Hepatocyte (in vitro differentiated cells): ENCODE data around the gene HES5.

Source experiments
- EZH2 ChIP-seq: fragments of 200-600 bp; sonication (generic); IDR thresholded peaks from 2 replicates; pipeline ENCODE4 v1.6.1; 2016; ENCODE audit warnings: antibody characterized with exemption, mild to moderate bottlenecking, borderline replicate concordance
- TF ChIP-seq, protein P1 (sequence below): fragments of 200-600 bp; sonication (generic); IDR thresholded peaks from 2 replicates; pipeline ENCODE4 v1.5.1; 2016; ENCODE audit warnings: antibody characterized with exemption, mild to moderate bottlenecking; ENCODE audit not compliant: poor library complexity

DNA sequence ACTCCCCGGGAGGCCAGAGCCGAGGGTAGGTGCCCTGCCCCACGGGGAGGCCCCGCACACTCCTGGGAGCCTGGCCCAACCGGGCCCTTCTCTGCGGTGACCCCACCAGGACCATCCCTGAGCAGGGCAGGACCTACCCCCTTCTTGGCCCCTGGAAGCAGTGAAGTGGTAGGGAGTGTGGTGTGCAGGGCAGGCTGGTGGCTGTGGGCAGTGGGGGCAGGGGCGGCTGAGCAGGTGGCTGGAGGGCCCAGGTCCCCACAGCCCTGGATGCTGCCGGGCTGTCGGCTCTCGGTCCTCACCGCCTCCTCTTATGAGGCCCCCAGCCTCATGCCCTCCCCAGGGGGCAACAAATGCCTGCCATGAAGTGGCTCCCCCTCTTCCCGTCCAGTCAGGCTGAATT lies 34.5 kb downstream of the HES5 start:
- no peak for TF ChIP-seq EZH2
- TF ChIP-seq, protein P1, sequence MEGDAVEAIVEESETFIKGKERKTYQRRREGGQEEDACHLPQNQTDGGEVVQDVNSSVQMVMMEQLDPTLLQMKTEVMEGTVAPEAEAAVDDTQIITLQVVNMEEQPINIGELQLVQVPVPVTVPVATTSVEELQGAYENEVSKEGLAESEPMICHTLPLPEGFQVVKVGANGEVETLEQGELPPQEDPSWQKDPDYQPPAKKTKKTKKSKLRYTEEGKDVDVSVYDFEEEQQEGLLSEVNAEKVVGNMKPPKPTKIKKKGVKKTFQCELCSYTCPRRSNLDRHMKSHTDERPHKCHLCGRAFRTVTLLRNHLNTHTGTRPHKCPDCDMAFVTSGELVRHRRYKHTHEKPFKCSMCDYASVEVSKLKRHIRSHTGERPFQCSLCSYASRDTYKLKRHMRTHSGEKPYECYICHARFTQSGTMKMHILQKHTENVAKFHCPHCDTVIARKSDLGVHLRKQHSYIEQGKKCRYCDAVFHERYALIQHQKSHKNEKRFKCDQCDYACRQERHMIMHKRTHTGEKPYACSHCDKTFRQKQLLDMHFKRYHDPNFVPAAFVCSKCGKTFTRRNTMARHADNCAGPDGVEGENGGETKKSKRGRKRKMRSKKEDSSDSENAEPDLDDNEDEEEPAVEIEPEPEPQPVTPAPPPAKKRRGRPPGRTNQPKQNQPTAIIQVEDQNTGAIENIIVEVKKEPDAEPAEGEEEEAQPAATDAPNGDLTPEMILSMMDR = no peak
